ENCODE data around the gene SCMH1.

DNA sequence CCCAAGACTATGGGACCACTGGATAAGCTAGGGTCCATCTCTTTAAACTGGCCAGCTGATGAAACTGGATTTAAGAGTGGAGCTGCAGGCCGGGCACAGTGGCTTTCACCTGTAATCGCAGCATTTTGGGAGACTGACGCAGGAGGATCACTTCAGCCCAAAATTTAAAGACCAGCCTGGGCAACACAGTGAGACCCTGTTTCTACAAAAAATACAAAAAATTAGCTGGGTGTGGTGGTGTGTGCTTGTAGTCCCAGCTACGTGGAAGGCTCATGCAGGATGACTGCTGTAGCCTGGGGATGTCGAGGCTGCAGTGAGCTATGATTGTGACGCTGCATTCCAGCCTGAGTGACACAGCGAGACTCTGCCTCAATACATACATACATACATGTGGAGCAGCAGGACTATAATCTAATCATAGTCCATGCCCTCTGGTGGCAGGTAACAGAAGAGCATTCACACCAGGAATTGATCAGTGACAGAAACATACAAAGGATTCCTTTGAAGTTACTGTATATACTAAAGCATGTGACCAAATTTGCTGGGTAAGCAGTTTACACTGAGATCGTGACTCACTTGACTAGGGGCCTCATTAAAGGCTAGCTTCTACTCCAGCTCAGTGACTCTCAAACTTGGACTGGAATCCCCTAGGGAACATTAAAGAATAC lies 119.1 kb downstream of the SCMH1 start:
- TF ChIP-seq, protein P1, sequence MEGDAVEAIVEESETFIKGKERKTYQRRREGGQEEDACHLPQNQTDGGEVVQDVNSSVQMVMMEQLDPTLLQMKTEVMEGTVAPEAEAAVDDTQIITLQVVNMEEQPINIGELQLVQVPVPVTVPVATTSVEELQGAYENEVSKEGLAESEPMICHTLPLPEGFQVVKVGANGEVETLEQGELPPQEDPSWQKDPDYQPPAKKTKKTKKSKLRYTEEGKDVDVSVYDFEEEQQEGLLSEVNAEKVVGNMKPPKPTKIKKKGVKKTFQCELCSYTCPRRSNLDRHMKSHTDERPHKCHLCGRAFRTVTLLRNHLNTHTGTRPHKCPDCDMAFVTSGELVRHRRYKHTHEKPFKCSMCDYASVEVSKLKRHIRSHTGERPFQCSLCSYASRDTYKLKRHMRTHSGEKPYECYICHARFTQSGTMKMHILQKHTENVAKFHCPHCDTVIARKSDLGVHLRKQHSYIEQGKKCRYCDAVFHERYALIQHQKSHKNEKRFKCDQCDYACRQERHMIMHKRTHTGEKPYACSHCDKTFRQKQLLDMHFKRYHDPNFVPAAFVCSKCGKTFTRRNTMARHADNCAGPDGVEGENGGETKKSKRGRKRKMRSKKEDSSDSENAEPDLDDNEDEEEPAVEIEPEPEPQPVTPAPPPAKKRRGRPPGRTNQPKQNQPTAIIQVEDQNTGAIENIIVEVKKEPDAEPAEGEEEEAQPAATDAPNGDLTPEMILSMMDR (IDR thresholded peaks at IDR 0.05) = peak; percentile 19 to 46 (median 32)
- TF ChIP-seq EP300 (IDR thresholded peaks at IDR 0.05) (no peak), POLR2A (IDR thresholded peaks at IDR 0.05) (no peak), POLR2AphosphoS5 (IDR thresholded peaks at IDR 0.05) (no peak)

Data from gastroesophageal sphincter (tissue), 3 donors.